Progenitor cell of endocrine pancreas (in vitro differentiated cells): ENCODE measurements around the gene PROSER1. TPM values are rescaled to one million over a fixed set of nuclear protein-coding genes. Genes with fewer than 3 reads are reported as not detected.

Experiments
- DNase-seq: peaks from one replicate; pipeline ENCODE4 v3.0.0; 2021; ENCODE audit warnings: low spot score; ENCODE audit not compliant: unreplicated experiment
- H3K27ac Mint-ChIP-seq: 2 replicates; pipeline ENCODE4 v1.8.0; 2021; ENCODE audit warnings: mild to moderate bottlenecking, moderate library complexity, mixed read lengths
- H3K27me3 Mint-ChIP-seq: 2 replicates; pipeline ENCODE4 v1.8.0; 2021; ENCODE audit warnings: mixed read lengths
- H3K36me3 Mint-ChIP-seq: 2 replicates; pipeline ENCODE4 v1.8.0; 2022; ENCODE audit warnings: mixed read lengths; ENCODE audit not compliant: insufficient read depth
- H3K4me1 Mint-ChIP-seq: 2 replicates; pipeline ENCODE4 v1.8.0; 2021; ENCODE audit warnings: low read depth, mixed read lengths
- H3K4me3 Mint-ChIP-seq: 2 replicates; pipeline ENCODE4 v1.8.0; 2021; ENCODE audit warnings: low read depth, mild to moderate bottlenecking, moderate library complexity, mixed read lengths
- H3K9me3 Mint-ChIP-seq: 2 replicates; pipeline ENCODE4 v1.8.0; 2021; ENCODE audit warnings: low read depth, mixed read lengths
- CTCF ChIP-seq: fragments of 200-600 bp; sonication (generic); IDR thresholded peaks from one replicate; pipeline ENCODE4 v1.5.0; 2021; ENCODE audit warnings: antibody characterized with exemption, mild to moderate bottlenecking; ENCODE audit not compliant: unreplicated experiment
- total RNA-seq: library from RNA; stranded (reverse); gene quantifications from 2 replicates; pipeline ENCODE4 v1.2.1, GENCODE V29; 2021

Gene PROSER1
- total RNA-seq, 1 donor from 2014 or later: 66.4 TPM

GRCh38 chr13:39039041-39039440 is 1.2 kb upstream of the PROSER1 start:
- no peak for DNase-seq
- Mint-ChIP-seq H3K4me3 (peak overlapping the region; percentile 97), H3K4me1 (peaks cover 30% of the 10 kb centered on the region), H3K9me3 (no peaks in the 10 kb centered on the region), H3K27ac (peak overlapping the region; percentile 99), H3K36me3 (no peaks in the 10 kb centered on the region), H3K27me3 (no peaks in the 10 kb centered on the region)
- TF ChIP-seq CTCF: no peak

GRCh38 chr13:39038569-39039030 is 711 bp upstream of the PROSER1 start:
- Mint-ChIP-seq H3K9me3 (no peaks in the 10 kb centered on the region), H3K27ac (peak overlapping the region; percentile 99), H3K4me1 (peaks cover 31% of the 10 kb centered on the region), H3K27me3 (no peaks in the 10 kb centered on the region), H3K4me3 (peak overlapping the region; percentile 97), H3K36me3 (no peaks in the 10 kb centered on the region)
- TF ChIP-seq CTCF: no peak
- no peak for DNase-seq

- H3K27ac Mint-ChIP-seq: peak overlapping the region; percentile 99
Measured at GRCh38 chr13:39037410-39037879, 444 bp downstream of the PROSER1 start.

GRCh38 chr13:39036212-39036611 is 1.7 kb downstream of the PROSER1 start:
- Mint-ChIP-seq H3K27ac (peak overlapping the region; percentile 96), H3K9me3 (no peaks in the 10 kb centered on the region), H3K4me1 (peaks cover 33% of the 10 kb centered on the region), H3K27me3 (no peaks in the 10 kb centered on the region), H3K4me3 (peak overlapping the region; percentile 97), H3K36me3 (no peaks in the 10 kb centered on the region)
- TF ChIP-seq CTCF: no peak
- no peak for DNase-seq

More at GRCh38 chr13:39037410-39037879, 444 bp downstream of the PROSER1 start:
- TF ChIP-seq CTCF: peak; percentile 10
- Mint-ChIP-seq H3K4me3 (peak overlapping the region; percentile 97), H3K36me3 (no peaks in the 10 kb centered on the region), H3K9me3 (no peaks in the 10 kb centered on the region), H3K27me3 (no peaks in the 10 kb centered on the region), H3K4me1 (peaks cover 31% of the 10 kb centered on the region)
- peak; percentile 77 for DNase-seq

- Mint-ChIP-seq H3K27ac (peak overlapping the region; percentile 96), H3K4me1 (peaks cover 32% of the 10 kb centered on the region), H3K9me3 (no peaks in the 10 kb centered on the region), H3K36me3 (no peaks in the 10 kb centered on the region), H3K27me3 (no peaks in the 10 kb centered on the region), H3K4me3 (peak overlapping the region; percentile 97)
- no peak for TF ChIP-seq CTCF
- DNase-seq: no peak
Measured at GRCh38 chr13:39035799-39036198, 2.1 kb downstream of the PROSER1 start.
